Measurements from ENCODE around the gene RGS19. TPM values are rescaled to one million over a fixed set of nuclear protein-coding genes. Genes with fewer than 3 reads are reported as not detected.

RGS19 gene
- total RNA-seq, 1 donor from 2014 or later = 16.4 TPM

- DNase-seq (ENCODE audit: low read depth) = peak; percentile 34
These were observed 1.3 kb downstream of the RGS19 start for GRCh38 chr20:64077876-64078551.

- no peak for DNase-seq (ENCODE audit: low read depth)
These were observed 1.8 kb downstream of the RGS19 start for GRCh38 chr20:64077541-64077875.

- DNase-seq (ENCODE audit: low read depth) = no peak
These were observed 2.2 kb downstream of the RGS19 start for GRCh38 chr20:64077094-64077493.

GRCh38 chr20:64076061-64076997 is 3.0 kb downstream of the RGS19 start:
- DNase-seq (ENCODE audit: low read depth) = no peak

- no peak for DNase-seq (ENCODE audit: low read depth)
These were observed 3.8 kb downstream of the RGS19 start for GRCh38 chr20:64075556-64075955.

- DNase-seq (ENCODE audit: low read depth) = no peak
These were observed 4.4 kb downstream of the RGS19 start for GRCh38 chr20:64074963-64075362.

GRCh38 chr20:64074184-64074789 is 5.0 kb downstream of the RGS19 start:
- no peak for DNase-seq (ENCODE audit: low read depth)

GRCh38 chr20:64073476-64074183 is 5.7 kb downstream of the RGS19 start:
- no peak for DNase-seq (ENCODE audit: low read depth)

- no peak for DNase-seq (ENCODE audit: low read depth)
These were observed 6.7 kb downstream of the RGS19 start for GRCh38 chr20:64072498-64073063.

- no peak for DNase-seq (ENCODE audit: low read depth)
These were observed 7.7 kb downstream of the RGS19 start for GRCh38 chr20:64071341-64072332.

- DNase-seq (ENCODE audit: low read depth) = no peak
These were observed 8.9 kb downstream of the RGS19 start for GRCh38 chr20:64070244-64070993.

- DNase-seq (ENCODE audit: low read depth) = no peak
These were observed 9.6 kb downstream of the RGS19 start for GRCh38 chr20:64069614-64070243.

- no peak for DNase-seq (ENCODE audit: low read depth)
These were observed 10.1 kb downstream of the RGS19 start for GRCh38 chr20:64069209-64069613.

- DNase-seq (ENCODE audit: low read depth) = peak; percentile 45
These were observed 10.7 kb downstream of the RGS19 start for GRCh38 chr20:64068386-64069208.

- no peak for DNase-seq (ENCODE audit: low read depth)
These were observed 11.5 kb downstream of the RGS19 start for GRCh38 chr20:64067733-64068307.

- DNase-seq (ENCODE audit: low read depth) = no peak
These were observed 12.2 kb downstream of the RGS19 start for GRCh38 chr20:64067005-64067632.

GRCh38 chr20:64065974-64066343 is 13.4 kb downstream of the RGS19 start:
- DNase-seq (ENCODE audit: low read depth) = peak; percentile 73

Data from myocyte (in vitro differentiated cells).